IPS-NIHi7 (cell line): ENCODE measurements around the gene DIAPH3.
"Not testable (repeated sequence)": the region's sequence is repeated elsewhere in the genome, so short reads cannot be mapped to it uniquely, and the experiment has no call there.

Source experiments
- DNase-seq: peaks from one replicate; pipeline ENCODE4 v3.0.0; 2012; ENCODE audit warnings: mixed read lengths; ENCODE audit errors: extremely low spot score

Gene DIAPH3, protein sequence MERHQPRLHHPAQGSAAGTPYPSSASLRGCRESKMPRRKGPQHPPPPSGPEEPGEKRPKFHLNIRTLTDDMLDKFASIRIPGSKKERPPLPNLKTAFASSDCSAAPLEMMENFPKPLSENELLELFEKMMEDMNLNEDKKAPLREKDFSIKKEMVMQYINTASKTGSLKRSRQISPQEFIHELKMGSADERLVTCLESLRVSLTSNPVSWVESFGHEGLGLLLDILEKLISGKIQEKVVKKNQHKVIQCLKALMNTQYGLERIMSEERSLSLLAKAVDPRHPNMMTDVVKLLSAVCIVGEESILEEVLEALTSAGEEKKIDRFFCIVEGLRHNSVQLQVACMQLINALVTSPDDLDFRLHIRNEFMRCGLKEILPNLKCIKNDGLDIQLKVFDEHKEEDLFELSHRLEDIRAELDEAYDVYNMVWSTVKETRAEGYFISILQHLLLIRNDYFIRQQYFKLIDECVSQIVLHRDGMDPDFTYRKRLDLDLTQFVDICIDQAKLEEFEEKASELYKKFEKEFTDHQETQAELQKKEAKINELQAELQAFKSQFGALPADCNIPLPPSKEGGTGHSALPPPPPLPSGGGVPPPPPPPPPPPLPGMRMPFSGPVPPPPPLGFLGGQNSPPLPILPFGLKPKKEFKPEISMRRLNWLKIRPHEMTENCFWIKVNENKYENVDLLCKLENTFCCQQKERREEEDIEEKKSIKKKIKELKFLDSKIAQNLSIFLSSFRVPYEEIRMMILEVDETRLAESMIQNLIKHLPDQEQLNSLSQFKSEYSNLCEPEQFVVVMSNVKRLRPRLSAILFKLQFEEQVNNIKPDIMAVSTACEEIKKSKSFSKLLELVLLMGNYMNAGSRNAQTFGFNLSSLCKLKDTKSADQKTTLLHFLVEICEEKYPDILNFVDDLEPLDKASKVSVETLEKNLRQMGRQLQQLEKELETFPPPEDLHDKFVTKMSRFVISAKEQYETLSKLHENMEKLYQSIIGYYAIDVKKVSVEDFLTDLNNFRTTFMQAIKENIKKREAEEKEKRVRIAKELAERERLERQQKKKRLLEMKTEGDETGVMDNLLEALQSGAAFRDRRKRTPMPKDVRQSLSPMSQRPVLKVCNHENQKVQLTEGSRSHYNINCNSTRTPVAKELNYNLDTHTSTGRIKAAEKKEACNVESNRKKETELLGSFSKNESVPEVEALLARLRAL

DNA sequence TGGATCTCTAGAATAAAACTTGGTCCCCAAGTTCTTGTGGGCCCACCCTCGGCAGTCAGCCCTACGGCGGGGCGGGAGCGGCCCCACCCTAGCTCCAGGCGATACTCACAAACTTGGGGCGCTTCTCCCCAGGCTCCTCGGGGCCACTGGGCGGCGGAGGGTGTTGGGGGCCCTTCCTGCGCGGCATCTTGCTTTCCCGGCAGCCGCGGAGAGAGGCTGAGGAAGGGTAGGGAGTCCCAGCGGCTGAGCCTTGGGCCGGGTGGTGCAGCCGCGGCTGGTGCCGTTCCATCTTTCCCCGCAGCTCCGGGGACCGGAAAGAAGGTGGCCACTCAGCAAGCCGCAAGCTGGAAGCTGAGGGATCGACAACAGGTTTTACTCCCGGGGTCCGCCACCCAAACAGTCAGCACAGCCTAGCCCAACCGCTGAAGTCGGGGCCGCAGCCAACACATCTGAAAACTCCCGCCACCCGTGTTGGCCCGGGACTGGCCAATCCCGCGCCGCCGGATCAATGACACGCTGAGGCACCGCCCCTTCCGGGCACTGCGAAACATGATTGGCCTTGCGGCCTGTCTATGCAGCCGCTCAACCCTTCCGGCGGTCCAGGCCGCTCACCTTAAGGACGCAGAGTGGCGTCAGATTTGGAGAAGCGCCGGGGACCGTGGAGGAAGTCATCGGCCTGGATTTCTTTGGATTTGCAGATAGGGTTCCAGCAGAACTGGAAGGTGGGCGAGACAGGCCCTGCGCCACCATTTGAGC lies at the start of gene DIAPH3:
DIAPH3 (minus strand) TSS at position 451 of the 756 bp plus-strand sequence; CDS start at position 289, 162 bp downstream.
- peak; percentile 96 for DNase-seq

DNA sequence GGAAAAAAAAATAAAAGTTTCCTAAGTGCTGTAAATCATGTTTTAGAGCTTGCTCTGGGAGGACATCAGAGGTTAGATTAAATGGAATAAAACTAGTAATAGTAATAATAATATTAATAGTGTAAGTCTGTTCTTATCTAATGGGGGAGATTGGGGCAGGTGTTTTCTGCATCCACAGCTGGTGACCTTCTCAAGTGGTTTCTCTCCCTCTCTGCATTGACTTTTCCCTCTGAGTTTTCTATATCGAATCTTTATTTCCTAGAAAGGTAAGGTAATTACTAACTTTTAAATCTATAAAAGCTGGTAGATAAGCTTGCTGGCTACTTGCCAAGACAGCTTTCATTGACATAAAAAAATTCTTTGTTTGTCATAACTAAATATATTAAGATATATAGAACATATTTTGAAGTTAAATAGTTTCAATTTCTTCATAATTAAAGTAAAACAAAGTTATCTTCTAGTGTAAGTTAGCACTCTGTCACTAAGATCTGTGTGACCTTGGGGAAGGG lies 49.6 kb upstream of the DIAPH3 start:
- no peak for DNase-seq

DNA sequence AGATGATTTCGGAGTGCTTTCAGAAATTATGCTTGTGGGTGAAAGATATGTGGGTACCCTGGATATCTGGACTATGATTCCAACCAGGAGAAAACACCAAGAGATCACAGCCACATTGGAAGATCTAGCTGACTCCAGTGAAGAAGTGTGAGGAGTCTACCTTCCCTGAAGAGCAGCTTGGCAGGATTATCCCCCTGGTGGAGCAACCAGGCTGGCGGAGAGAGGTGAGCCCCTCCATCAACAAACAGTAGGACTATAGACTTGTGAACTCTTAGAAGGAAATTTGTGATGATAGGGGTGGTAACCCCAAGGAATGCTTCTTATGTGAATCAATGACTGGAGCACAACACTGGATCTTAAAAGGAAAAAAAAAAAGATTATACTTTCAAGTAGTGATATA lies 47.8 kb upstream of the DIAPH3 start:
- peak; percentile 26 for DNase-seq

DNA sequence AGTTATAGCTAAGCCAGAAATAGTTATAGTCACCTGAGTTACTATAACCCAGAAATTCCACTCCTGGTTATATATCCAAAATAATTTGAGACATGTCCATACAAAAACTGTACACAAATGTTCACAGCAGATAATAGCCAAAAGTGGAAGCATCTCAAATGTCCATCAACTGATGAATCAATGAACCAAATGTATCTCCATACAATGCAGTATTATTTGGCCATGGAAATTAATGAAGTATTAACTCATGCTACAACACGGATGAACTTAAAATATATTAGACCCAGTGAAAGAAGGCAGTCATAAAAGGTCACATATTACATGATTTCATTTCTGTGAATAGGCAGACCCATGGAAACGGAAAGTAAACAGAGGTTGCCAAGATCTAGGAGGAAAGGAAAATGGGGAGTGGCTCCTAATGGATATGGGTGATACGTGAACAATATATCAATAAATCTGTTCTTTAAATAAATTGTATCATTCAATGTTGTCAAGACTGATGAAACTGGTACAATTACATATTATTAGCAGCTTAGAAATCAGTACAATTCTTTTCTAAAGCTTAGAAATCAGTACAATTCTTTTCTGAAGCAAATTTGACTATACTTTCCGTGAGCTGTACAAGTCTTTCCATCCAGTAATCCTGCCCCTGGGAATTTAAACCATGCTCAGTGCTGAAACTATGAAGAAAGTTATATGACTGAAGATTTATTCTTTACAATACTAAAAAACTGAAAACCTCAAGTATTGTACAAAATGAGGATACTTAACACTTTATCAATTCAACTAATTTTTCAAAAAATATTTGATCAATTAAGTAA lies 47.0 kb upstream of the DIAPH3 start:
- DNase-seq, result no peak

DNA sequence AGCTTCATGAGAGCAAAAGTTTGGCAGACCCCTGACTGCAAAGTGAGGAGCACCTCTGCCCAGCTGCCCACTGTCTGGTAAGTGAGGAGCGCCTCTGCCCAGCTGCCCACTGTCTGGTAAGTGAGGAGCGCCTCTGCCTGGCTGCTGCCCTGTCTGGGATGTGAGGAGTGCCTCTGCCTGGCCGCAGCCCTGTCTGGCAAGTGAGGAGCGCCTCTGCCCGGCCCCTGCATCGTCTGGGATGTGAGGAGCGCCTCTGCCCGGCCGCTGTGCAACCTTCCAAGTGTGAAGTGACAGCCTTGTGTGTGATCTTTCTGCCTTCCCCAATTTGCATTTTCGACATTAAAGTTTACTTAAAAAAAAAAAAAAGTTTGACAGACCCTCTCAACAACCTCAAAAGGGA lies 41.8 kb upstream of the DIAPH3 start:
- not testable (repeated sequence) for DNase-seq

DNA sequence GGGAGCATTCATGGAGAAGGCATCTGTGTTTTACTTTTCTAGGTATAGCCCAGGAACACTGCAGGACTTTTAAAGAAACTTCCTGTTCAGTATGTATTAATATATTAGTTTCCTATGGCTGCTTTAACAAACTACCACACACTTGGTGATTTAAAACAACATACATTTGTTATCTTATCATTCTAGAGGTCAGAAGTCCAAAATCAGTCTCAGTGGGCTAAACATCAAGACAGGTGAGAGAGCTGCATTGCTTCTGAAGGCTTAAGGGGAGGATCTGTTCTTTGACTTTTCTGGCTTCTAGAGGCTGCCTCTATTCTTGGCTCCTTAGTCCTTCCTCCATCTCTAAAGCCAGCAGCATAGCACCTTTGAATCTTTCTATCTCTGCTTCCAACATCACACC lies 37.6 kb upstream of the DIAPH3 start:
- DNase-seq, result no peak

DNA sequence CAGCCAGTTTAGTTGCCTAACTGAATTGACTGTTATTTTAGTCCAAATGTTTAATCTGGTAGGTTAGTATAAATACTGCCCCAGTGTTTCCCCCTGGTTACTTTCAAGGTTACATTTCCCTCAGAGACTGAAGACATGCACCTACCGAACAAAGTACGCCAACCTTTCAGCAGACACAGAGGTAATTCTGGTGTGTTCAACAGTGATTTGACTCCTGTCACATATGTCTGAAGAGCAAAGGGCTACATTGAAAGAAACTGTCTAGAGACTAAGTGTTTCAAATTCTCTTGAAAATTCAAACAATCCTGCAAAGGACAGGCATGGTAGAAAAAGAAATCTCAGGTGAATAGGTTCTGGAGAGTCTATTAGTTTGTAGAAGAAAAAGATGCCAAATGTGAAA lies 32.2 kb upstream of the DIAPH3 start:
- DNase-seq, result not testable (repeated sequence)

DNA sequence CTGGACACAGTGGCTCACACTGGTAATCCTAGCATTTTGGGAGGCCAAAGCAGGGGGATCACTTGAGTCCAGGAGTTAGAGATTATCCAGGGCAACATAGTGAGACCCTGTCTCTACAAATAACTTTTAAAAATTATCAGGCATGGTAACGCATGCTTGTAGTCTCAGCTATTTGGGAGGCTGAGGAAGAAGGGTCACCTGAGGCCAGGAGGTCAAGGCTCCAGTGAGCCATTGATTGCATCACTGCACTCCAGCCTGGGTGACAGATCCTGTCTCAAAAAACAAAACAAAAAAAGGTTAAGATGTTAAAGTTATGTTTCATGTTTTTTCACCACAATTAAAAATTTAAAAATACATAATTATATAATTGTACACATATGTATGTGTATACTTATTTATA lies 19.2 kb upstream of the DIAPH3 start:
- DNase-seq, result no peak

DNA sequence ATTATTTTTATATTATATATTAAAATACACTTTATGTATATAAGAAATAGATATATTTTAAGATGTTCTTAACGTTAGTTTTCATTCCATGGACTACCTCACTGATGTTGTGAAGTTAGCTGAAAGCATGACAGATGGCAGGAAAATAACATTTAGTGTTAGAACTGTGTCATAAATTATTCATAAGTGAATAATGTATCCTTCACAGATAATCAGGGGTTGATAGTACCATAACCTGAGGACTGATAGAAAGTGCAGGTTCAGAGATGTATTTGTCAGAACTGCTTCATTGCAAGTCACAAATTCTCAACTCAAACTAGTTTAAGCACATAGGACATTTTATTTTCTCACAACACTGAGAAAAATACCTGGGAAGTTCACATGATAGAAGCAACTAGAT lies 14.6 kb upstream of the DIAPH3 start:
- no peak for DNase-seq

DNA sequence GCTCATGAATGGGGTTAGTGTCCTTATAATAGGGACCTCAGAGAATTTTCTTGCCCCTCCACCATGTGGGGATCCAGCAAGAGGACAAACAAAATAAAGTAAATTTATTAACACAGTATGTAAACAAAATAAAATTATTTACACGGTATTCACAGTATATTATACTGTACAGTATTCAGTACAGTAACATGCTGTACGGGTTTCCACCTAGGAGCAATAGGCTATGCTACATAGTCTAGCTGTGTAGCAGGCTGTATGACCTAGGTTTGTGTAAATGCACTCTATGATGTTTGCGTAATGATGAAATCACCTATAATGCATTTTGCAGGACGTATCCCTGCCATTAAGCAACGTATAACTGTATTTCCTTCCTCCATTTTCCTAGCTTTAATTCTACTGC lies 11.8 kb upstream of the DIAPH3 start:
- DNase-seq, result no peak

DNA sequence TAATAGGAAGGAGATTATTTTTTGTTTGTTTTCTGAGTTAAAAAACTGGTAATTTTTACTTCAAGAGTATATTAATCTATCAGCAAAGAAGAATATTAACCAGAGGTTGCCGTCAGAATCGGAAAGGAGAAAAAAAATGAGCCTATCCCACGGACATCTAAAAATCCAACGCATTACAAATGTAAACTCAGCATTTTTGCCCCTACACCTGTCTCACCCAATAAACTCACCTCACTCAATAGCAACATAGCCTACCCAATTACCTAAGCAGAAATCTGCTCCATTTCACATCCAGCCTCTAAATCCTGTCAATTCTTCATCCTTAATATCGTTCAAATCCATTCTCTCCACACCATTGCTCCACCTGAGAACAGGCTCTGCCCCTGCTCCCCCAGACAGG lies 10.4 kb upstream of the DIAPH3 start:
- no peak for DNase-seq

DNA sequence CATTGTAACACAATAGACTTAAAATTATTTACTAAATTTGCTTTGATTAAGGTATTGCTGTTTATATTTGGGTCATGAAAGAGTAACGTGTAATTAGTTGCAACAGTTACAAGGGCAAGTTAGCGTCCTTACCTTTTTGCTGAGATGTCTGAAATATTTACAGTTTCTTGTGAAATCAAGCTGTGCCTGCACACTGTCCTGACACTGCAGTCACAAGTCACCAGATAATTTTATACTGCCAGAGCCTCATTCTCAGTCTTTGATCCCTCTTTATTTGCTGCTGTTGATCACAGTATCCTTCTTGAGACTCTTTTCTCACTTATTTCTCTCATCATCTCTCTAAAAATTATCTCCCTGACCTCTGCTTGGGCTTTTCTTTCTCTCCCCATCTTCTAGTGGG lies 8.4 kb upstream of the DIAPH3 start:
- DNase-seq, result no peak

DNA sequence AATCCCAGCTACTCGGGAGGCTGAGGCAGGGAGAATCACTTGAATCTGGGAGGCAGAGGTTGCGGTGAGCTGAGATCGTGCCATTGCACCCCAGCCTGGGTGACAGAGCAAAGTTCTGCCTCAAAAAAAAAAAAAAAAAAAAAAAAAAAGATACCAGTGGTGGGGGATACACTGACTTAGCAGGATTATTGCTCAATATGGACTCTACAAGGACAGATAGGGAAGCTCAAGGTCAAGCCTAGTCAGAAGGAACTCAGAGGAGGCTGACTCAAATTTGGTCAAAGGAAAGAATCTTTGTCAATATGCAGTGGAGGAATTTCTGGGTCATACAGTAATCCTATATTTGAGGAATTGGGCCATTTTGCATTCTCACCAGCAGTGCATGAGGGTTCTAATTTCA lies 6.7 kb upstream of the DIAPH3 start:
- DNase-seq, result no peak

DNA sequence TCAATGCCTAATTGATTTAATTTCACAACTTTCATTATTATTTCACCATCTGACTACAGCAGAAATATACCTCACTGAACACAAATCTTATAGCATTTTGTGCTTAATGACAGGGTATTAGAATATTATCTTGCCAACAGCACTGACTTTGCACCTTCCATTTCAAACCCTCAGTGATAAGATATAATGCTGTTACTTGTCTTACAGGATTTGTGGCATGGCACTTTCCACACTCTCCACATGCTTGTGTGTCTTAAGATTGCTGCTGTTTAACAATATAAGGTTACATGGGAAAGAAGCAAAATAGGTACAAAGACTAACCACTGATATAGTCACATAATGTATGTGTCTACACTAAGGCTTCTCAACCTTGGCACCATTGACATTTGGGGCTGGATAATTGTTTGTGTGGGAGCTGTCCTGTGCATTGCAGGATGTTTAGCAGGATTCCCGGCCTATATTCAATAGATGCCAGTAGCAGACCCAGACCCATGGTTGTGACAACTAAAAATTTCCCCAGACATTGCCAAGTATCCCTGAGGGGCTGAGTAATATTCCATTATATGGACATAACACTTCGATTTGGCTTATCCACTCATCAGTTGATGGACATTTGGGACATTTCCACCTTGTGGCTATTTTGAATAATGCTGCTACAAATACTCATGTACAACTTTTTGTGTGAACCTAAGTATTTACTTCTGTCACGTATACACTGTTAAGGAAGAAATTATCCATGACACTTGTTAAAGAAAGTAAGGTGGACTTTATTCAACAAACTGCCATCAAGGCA lies 5.7 kb upstream of the DIAPH3 start:
- no peak for DNase-seq

DNA sequence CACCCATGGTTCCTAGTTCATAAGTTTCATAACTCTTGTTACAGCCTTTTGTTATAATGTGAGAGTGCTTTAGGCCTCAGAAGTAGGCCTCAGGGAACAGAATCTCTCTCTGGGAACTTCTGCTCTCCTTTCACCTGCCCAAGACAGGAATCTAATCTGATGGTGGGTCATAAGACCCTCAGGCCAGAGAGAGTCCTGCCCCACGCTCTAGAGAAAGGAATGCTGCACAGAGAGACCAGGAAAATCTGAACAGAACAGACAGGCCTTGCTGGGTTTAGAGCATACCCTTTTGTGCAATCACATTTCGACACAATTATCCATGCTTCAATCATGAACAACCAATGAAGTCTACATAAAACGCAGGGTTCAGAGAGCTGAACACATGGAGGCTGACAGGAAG lies 3.4 kb upstream of the DIAPH3 start:
- DNase-seq, result no peak

DNA sequence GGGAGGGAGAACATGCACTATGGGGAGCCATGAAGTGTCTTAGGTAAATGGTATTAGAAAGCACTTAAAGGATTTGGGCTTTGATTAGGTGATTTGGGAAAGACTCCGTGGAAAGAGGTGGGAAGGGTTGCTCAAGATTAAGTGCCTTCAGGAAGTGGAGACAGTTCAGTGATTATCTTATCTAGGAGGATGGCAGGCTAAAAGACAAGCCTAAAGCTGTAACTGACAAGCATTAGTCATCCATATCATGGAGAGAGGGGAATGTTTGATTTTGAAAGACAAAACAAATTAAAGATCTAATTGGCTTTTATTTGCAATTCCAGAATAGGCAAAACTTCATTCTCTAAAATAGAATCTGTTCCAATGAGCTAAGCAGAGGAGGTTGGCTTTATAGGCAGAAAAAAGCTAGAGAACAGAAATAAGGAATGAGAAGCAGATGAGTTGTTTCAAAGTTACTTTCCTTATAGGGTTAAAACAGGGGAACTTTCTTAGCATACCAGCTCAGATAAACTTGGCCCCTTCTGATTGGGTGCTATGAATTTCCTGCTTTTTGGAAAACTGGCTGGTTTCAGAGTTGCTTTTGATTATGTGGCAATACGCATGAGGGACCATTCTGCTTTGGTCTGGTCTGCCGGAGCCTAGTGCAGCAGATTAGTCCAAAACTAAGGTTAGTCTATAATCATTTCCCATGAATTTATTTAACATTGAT lies 1.8 kb upstream of the DIAPH3 start:
- DNase-seq, result no peak

DNA sequence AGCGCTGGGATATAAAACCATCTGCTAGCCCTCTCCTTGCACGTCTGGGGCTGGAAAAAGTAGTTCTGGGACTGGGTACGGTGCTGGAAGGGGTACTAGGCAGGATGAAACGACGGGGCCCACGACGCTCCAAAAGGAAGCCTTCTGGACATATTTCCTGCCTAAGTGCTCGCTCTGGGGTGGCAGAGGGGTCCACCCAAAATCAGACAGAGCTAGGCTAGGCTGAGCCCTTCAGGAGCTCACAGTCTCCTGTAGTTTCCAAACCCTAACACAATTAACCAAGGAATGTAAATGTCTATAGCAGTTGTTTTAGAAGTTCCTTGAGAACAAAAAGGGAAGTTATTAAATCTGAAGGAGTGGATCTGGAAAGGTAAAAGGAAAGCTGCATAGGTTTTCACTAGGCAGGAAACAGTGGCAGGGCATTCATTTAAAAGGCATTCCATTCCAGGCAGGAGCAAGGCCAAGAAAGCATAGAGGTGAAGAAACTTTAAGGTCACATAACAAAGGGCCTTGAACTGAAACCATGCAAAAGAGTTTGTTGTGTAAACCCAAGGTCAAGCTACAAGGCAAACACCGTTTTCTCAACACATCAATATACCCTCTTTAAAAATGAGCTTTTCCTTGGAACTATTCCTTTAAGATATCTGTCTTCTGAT lies 634 bp upstream of the DIAPH3 start:
- no peak for DNase-seq

DNA sequence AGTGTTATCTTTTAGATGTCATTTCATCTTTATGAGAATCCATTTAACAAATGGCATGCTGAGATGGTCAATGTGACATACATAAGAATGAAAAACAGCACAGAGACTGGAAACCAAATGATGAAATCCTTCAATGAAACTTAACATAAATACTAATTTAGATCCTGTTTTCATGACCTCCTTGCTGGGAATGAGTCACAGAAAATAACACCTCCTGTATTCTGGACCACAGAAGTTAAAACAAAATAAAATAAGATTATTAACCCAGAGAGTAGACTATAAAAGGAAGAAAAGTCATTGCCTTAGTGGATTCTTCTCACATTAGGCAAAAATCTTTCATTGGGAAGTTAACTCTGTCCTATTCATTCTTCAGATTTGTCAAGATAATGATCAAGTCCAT lies 1.6 kb downstream of the DIAPH3 start:
- no peak for DNase-seq
